WTC11 (cell line): ENCODE results near the gene MAP4K4.

Source experiments
- ATF2 ChIP-seq: sonication (generic); formaldehyde crosslinking; IDR thresholded peaks from 2 replicates; pipeline ENCODE4 v1.8.1; 2022; ENCODE audit warnings: low read depth, missing genetic modification reagents, borderline replicate concordance
- ATF6 ChIP-seq: sonication (generic); formaldehyde crosslinking; IDR thresholded peaks from 2 replicates; pipeline ENCODE4 v1.8.1; 2023; ENCODE audit warnings: mild to moderate bottlenecking, missing genetic modification reagents
- CBFB ChIP-seq: sonication (generic); formaldehyde crosslinking; IDR thresholded peaks from 2 replicates; pipeline ENCODE4 v1.8.1; 2022; ENCODE audit warnings: mild to moderate bottlenecking, low read depth, missing genetic modification reagents
- CTCF ChIP-seq: fragments of 200-600 bp; IDR thresholded peaks from 2 replicates; pipeline ENCODE4 v1.8.0; 2022; ENCODE audit warnings: antibody characterized with exemption
- E2F4 ChIP-seq: sonication (generic); formaldehyde crosslinking; IDR thresholded peaks from 2 replicates; pipeline ENCODE4 v1.8.1; 2022; ENCODE audit warnings: low read depth, mild to moderate bottlenecking, moderate library complexity, missing genetic modification reagents, borderline replicate concordance
- ELF4 ChIP-seq: sonication (generic); formaldehyde crosslinking; IDR thresholded peaks from 2 replicates; pipeline ENCODE4 v1.8.1; 2022; ENCODE audit warnings: low read depth, mild to moderate bottlenecking, moderate library complexity, missing genetic modification reagents
- FOXJ3 ChIP-seq: sonication (generic); formaldehyde crosslinking; IDR thresholded peaks from 2 replicates; pipeline ENCODE4 v1.9.0; 2021; ENCODE audit warnings: missing genetic modification reagents, mild to moderate bottlenecking, borderline replicate concordance
- FOXP4 ChIP-seq: sonication (generic); formaldehyde crosslinking; IDR thresholded peaks from 2 replicates; pipeline ENCODE4 v1.8.0; 2022; ENCODE audit warnings: mild to moderate bottlenecking, missing genetic modification reagents
- HMGXB4 ChIP-seq: sonication (generic); formaldehyde crosslinking; IDR thresholded peaks from 2 replicates; pipeline ENCODE4 v1.8.1; 2023; ENCODE audit warnings: mild to moderate bottlenecking, moderate library complexity, missing genetic modification reagents
- MAX ChIP-seq: sonication (generic); formaldehyde crosslinking; IDR thresholded peaks from 2 replicates; pipeline ENCODE4 v1.8.0; 2022; ENCODE audit warnings: mild to moderate bottlenecking, missing genetic modification reagents
- PRDM15 ChIP-seq: sonication (generic); formaldehyde crosslinking; IDR thresholded peaks from 2 replicates; pipeline ENCODE4 v1.8.0; 2022; ENCODE audit warnings: missing genetic modification reagents
- ZNF263 ChIP-seq: sonication (generic); formaldehyde crosslinking; IDR thresholded peaks from 2 replicates; pipeline ENCODE4 v1.8.1; 2022; ENCODE audit warnings: low read depth, mild to moderate bottlenecking, moderate library complexity, missing genetic modification reagents
- ZNF512 ChIP-seq: sonication (generic); formaldehyde crosslinking; IDR thresholded peaks from 2 replicates; pipeline ENCODE4 v1.8.1; 2022; ENCODE audit warnings: missing genetic modification reagents, borderline replicate concordance

GRCh38 chr2:101823347-101823791 is 125.9 kb downstream of the MAP4K4 start:
- TF ChIP-seq CBFB (CRISPR knock-in tag) = no peak
- no peak for TF ChIP-seq PRDM15 (CRISPR knock-in tag)
- no peak for TF ChIP-seq ZNF263 (CRISPR knock-in tag)
- no peak for TF ChIP-seq ZNF512 (CRISPR knock-in tag)
- no peak for TF ChIP-seq MAX (CRISPR knock-in tag)
- no peak for TF ChIP-seq ATF2 (CRISPR knock-in tag)
- TF ChIP-seq FOXJ3 (CRISPR knock-in tag) = no peak
- no peak for TF ChIP-seq HMGXB4 (CRISPR knock-in tag)
- TF ChIP-seq CTCF = peak; percentile 56
- no peak for TF ChIP-seq E2F4 (CRISPR knock-in tag)
- no peak for TF ChIP-seq ELF4 (CRISPR knock-in tag)
- TF ChIP-seq ATF6 (CRISPR knock-in tag) = no peak
- no peak for TF ChIP-seq FOXP4 (CRISPR knock-in tag)
